ENCODE data around the gene LATS2.

Gene LATS2

DNA sequence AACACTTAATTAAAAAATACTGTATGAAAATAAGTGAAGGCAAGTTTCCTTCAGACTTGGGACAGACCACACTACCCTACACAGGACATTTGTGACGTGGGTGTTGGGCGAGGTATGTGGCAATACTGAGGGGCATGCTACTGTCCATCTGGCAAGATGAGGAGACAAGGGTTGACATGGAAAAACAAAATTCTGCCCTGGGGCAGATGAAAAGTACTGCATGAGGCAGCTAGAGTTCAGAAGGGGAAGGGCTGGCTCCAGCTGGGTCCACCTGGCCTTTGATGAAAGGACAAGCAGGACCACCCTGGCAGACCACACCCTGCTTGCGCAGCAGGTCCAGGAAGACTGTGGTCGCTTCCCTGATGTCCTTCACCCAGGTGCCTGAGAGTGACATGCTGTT is 43.2 kb downstream of the LATS2 start:
- H3K9ac ChIP-seq (ENCODE audit: low read depth, low read length) = no peak overlapping the region
- no peak overlapping the region for H3K4me3 ChIP-seq (ENCODE audit: low read depth in 1 of 2, low read length in 2 of 2)
- DNase-seq (no peak), ATAC-seq (ENCODE audit: insufficient read depth, low read depth) (no peak)
- peaks cover 3% of the 10 kb centered on the region for H3K27me3 ChIP-seq (ENCODE audit: insufficient read depth, low read length, poor library complexity)
- H4K20me1 ChIP-seq (ENCODE audit: insufficient read depth, low read length) = no peaks in the 10 kb centered on the region
- no peak overlapping the region for H2AFZ ChIP-seq (ENCODE audit: low read depth, low read length)
- H3K36me3 ChIP-seq (ENCODE audit: insufficient read depth, low read length) = no peaks in the 10 kb centered on the region
- TF ChIP-seq, protein P1, sequence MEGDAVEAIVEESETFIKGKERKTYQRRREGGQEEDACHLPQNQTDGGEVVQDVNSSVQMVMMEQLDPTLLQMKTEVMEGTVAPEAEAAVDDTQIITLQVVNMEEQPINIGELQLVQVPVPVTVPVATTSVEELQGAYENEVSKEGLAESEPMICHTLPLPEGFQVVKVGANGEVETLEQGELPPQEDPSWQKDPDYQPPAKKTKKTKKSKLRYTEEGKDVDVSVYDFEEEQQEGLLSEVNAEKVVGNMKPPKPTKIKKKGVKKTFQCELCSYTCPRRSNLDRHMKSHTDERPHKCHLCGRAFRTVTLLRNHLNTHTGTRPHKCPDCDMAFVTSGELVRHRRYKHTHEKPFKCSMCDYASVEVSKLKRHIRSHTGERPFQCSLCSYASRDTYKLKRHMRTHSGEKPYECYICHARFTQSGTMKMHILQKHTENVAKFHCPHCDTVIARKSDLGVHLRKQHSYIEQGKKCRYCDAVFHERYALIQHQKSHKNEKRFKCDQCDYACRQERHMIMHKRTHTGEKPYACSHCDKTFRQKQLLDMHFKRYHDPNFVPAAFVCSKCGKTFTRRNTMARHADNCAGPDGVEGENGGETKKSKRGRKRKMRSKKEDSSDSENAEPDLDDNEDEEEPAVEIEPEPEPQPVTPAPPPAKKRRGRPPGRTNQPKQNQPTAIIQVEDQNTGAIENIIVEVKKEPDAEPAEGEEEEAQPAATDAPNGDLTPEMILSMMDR (IDR thresholded peaks at IDR 0.05; ENCODE audit: borderline replicate concordance, extremely low read depth, low read length, poor library complexity, severe bottlenecking) = no peak
- no peak for TF ChIP-seq EZH2 (IDR thresholded peaks at IDR 0.05; ENCODE audit: borderline replicate concordance, low read depth, low read length, severe bottlenecking)
- H3K27ac ChIP-seq (ENCODE audit: low read length) = no peak overlapping the region
- no peaks in the 10 kb centered on the region for H3K79me2 ChIP-seq (ENCODE audit: insufficient read depth, low read length)
- H3K4me2 ChIP-seq (ENCODE audit: insufficient read depth, low read length) = no peak overlapping the region
- H3K4me1 ChIP-seq (ENCODE audit: insufficient read depth, low read length) = no peaks in the 10 kb centered on the region
- H3K9me3 ChIP-seq (ENCODE audit: insufficient read depth, low read length, severe bottlenecking) = no peaks in the 10 kb centered on the region

DNA sequence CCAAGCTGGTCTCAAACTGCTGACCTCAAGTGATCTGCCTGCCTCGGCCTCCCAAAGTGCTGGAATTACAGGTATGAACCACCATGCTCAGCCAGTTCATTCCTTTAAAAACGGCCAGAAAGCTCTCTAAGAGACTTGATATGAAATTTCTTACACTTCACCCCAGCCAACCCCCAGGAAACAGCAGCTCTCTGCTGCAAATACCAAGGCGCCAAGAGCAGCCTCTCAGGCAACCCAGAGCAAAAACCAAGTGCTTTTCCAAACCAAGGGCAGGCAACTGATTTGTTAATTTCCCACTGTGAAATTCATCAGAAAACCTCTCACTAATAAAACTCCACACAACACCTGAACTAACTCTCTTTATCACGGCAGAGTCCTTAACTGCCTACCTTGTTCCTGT is 44.9 kb downstream of the LATS2 start:
- Histone ChIP-seq H3K4me3 (ENCODE audit: low read depth in 1 of 2, low read length in 2 of 2) (no peak overlapping the region), H3K9me3 (ENCODE audit: insufficient read depth, low read length, severe bottlenecking) (no peaks in the 10 kb centered on the region), H4K20me1 (ENCODE audit: insufficient read depth, low read length) (no peaks in the 10 kb centered on the region), H3K4me2 (ENCODE audit: insufficient read depth, low read length) (no peak overlapping the region), H3K27me3 (ENCODE audit: insufficient read depth, low read length, poor library complexity) (peaks cover under 1% of the 10 kb centered on the region), H3K36me3 (ENCODE audit: insufficient read depth, low read length) (no peaks in the 10 kb centered on the region), H3K27ac (ENCODE audit: low read length) (no peak overlapping the region), H3K9ac (ENCODE audit: low read depth, low read length) (no peak overlapping the region), H3K79me2 (ENCODE audit: insufficient read depth, low read length) (no peaks in the 10 kb centered on the region), H3K4me1 (ENCODE audit: insufficient read depth, low read length) (no peaks in the 10 kb centered on the region), H2AFZ (ENCODE audit: low read depth, low read length) (no peak overlapping the region)
- DNase-seq (no peak), ATAC-seq (ENCODE audit: insufficient read depth, low read depth) (no peak)
- TF ChIP-seq, protein P1 (IDR thresholded peaks at IDR 0.05; ENCODE audit: borderline replicate concordance, extremely low read depth, low read length, poor library complexity, severe bottlenecking) = no peak
- TF ChIP-seq EZH2 (IDR thresholded peaks at IDR 0.05; ENCODE audit: borderline replicate concordance, low read depth, low read length, severe bottlenecking) = no peak

DNA sequence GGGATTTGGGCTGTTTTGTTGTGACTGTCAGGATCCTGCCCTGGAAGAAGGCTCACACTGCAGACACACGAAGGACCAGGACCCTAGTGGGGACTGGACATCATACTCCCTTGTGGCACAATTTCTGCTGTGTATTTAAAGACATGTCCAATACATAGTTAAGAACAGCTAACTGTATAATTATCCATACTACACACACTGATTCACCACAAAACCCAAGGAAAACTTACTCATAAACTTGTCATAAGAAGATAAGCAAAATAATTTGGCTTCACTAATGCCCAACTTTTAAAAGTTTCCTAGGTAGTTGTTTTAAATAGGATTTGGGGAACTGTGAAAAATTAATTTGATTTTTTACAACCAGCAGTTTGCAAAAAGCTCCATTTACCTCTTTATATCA is 46.1 kb downstream of the LATS2 start:
- H3K27me3 ChIP-seq (ENCODE audit: insufficient read depth, low read length, poor library complexity) = no peaks in the 10 kb centered on the region
- H3K4me2 ChIP-seq (ENCODE audit: insufficient read depth, low read length) = no peak overlapping the region
- no peaks in the 10 kb centered on the region for H3K9me3 ChIP-seq (ENCODE audit: insufficient read depth, low read length, severe bottlenecking)
- H3K36me3 ChIP-seq (ENCODE audit: insufficient read depth, low read length) = no peaks in the 10 kb centered on the region
- no peaks in the 10 kb centered on the region for H3K79me2 ChIP-seq (ENCODE audit: insufficient read depth, low read length)
- no peaks in the 10 kb centered on the region for H3K4me1 ChIP-seq (ENCODE audit: insufficient read depth, low read length)
- DNase-seq = no peak
- no peak overlapping the region for H2AFZ ChIP-seq (ENCODE audit: low read depth, low read length)
- ATAC-seq (ENCODE audit: insufficient read depth, low read depth) = no peak
- no peak overlapping the region for H3K9ac ChIP-seq (ENCODE audit: low read depth, low read length)
- TF ChIP-seq, protein P1 (IDR thresholded peaks at IDR 0.05; ENCODE audit: borderline replicate concordance, extremely low read depth, low read length, poor library complexity, severe bottlenecking) = no peak
- TF ChIP-seq EZH2 (IDR thresholded peaks at IDR 0.05; ENCODE audit: borderline replicate concordance, low read depth, low read length, severe bottlenecking) = no peak
- H3K4me3 ChIP-seq (ENCODE audit: low read depth in 1 of 2, low read length in 2 of 2) = no peak overlapping the region
- H4K20me1 ChIP-seq (ENCODE audit: insufficient read depth, low read length) = no peaks in the 10 kb centered on the region
- no peak overlapping the region for H3K27ac ChIP-seq (ENCODE audit: low read length)

All from DND-41 (cell line).